Measurements from ENCODE around the gene SLC6A3.

The SLC6A3 gene

GRCh38 chr5:1415059-1415425 lies 30.2 kb downstream of the SLC6A3 start:
- no peak for TF ChIP-seq POLR2A (IDR thresholded peaks at IDR 0.05; ENCODE audit: extremely low read depth, insufficient read length)
- no peak for TF ChIP-seq MAX (IDR thresholded peaks at IDR 0.05; ENCODE audit: low read depth, low read length)
- TF ChIP-seq CTCF (IDR thresholded peaks at IDR 0.05; ENCODE audit: low read depth, low read length) = no peak
- H3K4me3 ChIP-seq (ENCODE audit: low read depth, low read length) = no peak overlapping the region
- no peak for DNase-seq (ENCODE audit: low read depth)

GRCh38 chr5:1414311-1415058 lies 30.8 kb downstream of the SLC6A3 start:
- DNase-seq (ENCODE audit: low read depth) = peak; percentile 52
- H3K4me3 ChIP-seq (ENCODE audit: low read depth, low read length) = no peak overlapping the region
- no peak for TF ChIP-seq MAX (IDR thresholded peaks at IDR 0.05; ENCODE audit: low read depth, low read length)
- TF ChIP-seq CTCF (IDR thresholded peaks at IDR 0.05; ENCODE audit: low read depth, low read length) = no peak
- TF ChIP-seq MYC (IDR thresholded peaks at IDR 0.05; ENCODE audit: low read depth, low read length) = no peak
- no peak for TF ChIP-seq POLR2A (IDR thresholded peaks at IDR 0.05; ENCODE audit: extremely low read depth, insufficient read length)

- no peak overlapping the region for H3K4me3 ChIP-seq (ENCODE audit: low read depth, low read length)
- DNase-seq (ENCODE audit: low read depth) = no peak
- TF ChIP-seq MAX (IDR thresholded peaks at IDR 0.05; ENCODE audit: low read depth, low read length) (no peak), MYC (IDR thresholded peaks at IDR 0.05; ENCODE audit: low read depth, low read length) (no peak), CTCF (IDR thresholded peaks at IDR 0.05; ENCODE audit: low read depth, low read length) (no peak), POLR2A (IDR thresholded peaks at IDR 0.05; ENCODE audit: extremely low read depth, insufficient read length) (no peak)
Measured at GRCh38 chr5:1413611-1414241, 31.5 kb downstream of the SLC6A3 start.

GRCh38 chr5:1413211-1413610 lies 32.0 kb downstream of the SLC6A3 start:
- no peak for DNase-seq (ENCODE audit: low read depth)
- H3K4me3 ChIP-seq (ENCODE audit: low read depth, low read length) = no peak overlapping the region
- TF ChIP-seq MAX (IDR thresholded peaks at IDR 0.05; ENCODE audit: low read depth, low read length) (no peak), POLR2A (IDR thresholded peaks at IDR 0.05; ENCODE audit: extremely low read depth, insufficient read length) (no peak), CTCF (IDR thresholded peaks at IDR 0.05; ENCODE audit: low read depth, low read length) (no peak), MYC (IDR thresholded peaks at IDR 0.05; ENCODE audit: low read depth, low read length) (no peak)

GRCh38 chr5:1412621-1413020 lies 32.6 kb downstream of the SLC6A3 start:
- DNase-seq (ENCODE audit: low read depth) = no peak
- no peak overlapping the region for H3K4me3 ChIP-seq (ENCODE audit: low read depth, low read length)
- no peak for TF ChIP-seq CTCF (IDR thresholded peaks at IDR 0.05; ENCODE audit: low read depth, low read length)
- no peak for TF ChIP-seq POLR2A (IDR thresholded peaks at IDR 0.05; ENCODE audit: extremely low read depth, insufficient read length)
- no peak for TF ChIP-seq MAX (IDR thresholded peaks at IDR 0.05; ENCODE audit: low read depth, low read length)
- TF ChIP-seq MYC (IDR thresholded peaks at IDR 0.05; ENCODE audit: low read depth, low read length) = no peak
